Endothelial cell of umbilical vein (primary cell): Measurements from ENCODE around the gene CPA3. TPM values are rescaled to one million over a fixed set of nuclear protein-coding genes. Genes with fewer than 3 reads are reported as not detected.
A peak's percentile ranks its signal among the peaks of the same experiment; 100 is the strongest.

ENCODE experiments used
- BruUV-seq: library from RNA; stranded (reverse); fragments of 400-500 nt; replicated peaks from 2 replicates; lab custom pipeline; 2021; lab: Mats Ljungman, UMichigan
- CTCF ChIA-PET: fragments of 300-600, 350-600 bp; sonication (Branson Sonifier 250); formaldehyde crosslinking; loops from one replicate; lab custom pipeline; 2021; ENCODE audit warnings: antibody characterized with exemption, inconsistent platforms; lab: Charles Lee
- POLR2A ChIA-PET: fragments of 300-600, 350-600 bp; sonication (Branson Sonifier 250); formaldehyde crosslinking; loops from one replicate; lab custom pipeline; 2021; ENCODE audit warnings: antibody characterized with exemption, inconsistent platforms; lab: Charles Lee
- DNase-seq: peaks from one replicate; pipeline ENCODE4 v3.0.0-alpha.2; 2011; ENCODE audit warnings: low read depth, low spot score
- FAIRE-seq: peaks from 2 replicates; lab custom pipeline; 2011; peaks lifted over from hg19 to GRCh38; lab: Jason Lieb, UNC
- H2AFZ ChIP-seq: 2 replicates; pipeline ENCODE4 v1.6.0; 2012; ENCODE audit warnings: low read depth, low read length, control low read depth, inconsistent platforms
- H3K27ac ChIP-seq: 2 replicates; pipeline ENCODE4 v1.5.1; 2011; ENCODE audit warnings: low read depth, mild to moderate bottlenecking, control low read depth, low read length, moderate library complexity; ENCODE audit not compliant: insufficient read depth
- H3K27me3 ChIP-seq, 2 experiments: 2 replicates each; pipeline versions ENCODE4 v1.6.0 to v1.6.1; 2011; ENCODE audit warnings: low read length in 2 of 2, mixed read lengths in 1 of 2; ENCODE audit not compliant: control insufficient read depth in 2 of 2, insufficient read depth in 2 of 2
- H3K36me3 ChIP-seq, 2 experiments: 2 replicates in 1 of 2; 3 replicates in 1 of 2; pipeline ENCODE4 v1.5.1; 2011; ENCODE audit warnings: low read length in 2 of 2, mild to moderate bottlenecking in 1 of 2, moderate library complexity in 1 of 2; ENCODE audit not compliant: control insufficient read depth in 2 of 2, insufficient read depth in 2 of 2; ENCODE audit errors: extremely low read depth in 1 of 2
- H3K4me1 ChIP-seq: 3 replicates; pipeline ENCODE4 v1.5.1; 2011; ENCODE audit warnings: mild to moderate bottlenecking, low read length; ENCODE audit not compliant: control insufficient read depth, insufficient read depth; ENCODE audit errors: extremely low read depth
- H3K4me2 ChIP-seq: 2 replicates; pipeline ENCODE4 v1.6.1; 2011; ENCODE audit warnings: low read length, control low read depth, mixed read lengths; ENCODE audit not compliant: insufficient read depth
- H3K4me3 ChIP-seq, 3 experiments: fragments of 200-600 bp in 1 of 3; sonication (generic), shearing (Covaris generic) in 1 of 3; replicated peaks in 1 of 3; 2 replicates each; pipeline ENCODE4 v1.5.1; 2011 to 2016; ENCODE audit warnings: control low read depth in 3 of 3, low read length in 3 of 3, mild to moderate bottlenecking in 2 of 3, inconsistent platforms in 1 of 3, low read depth in 1 of 3, moderate library complexity in 1 of 3; ENCODE audit not compliant: insufficient read depth in 1 of 3
- H3K79me2 ChIP-seq: 2 replicates; pipeline ENCODE4 v1.6.0; 2012; ENCODE audit warnings: low read length, inconsistent platforms; ENCODE audit not compliant: control insufficient read depth, insufficient read depth
- H3K9ac ChIP-seq: replicated peaks from 2 replicates; pipeline ENCODE3; 2011; ENCODE audit warnings: low read length, control low read depth; ENCODE audit not compliant: insufficient read depth; ENCODE audit errors: extremely low read depth
- H3K9me1 ChIP-seq: replicated peaks from 3 replicates; pipeline ENCODE4 v1.6.0; 2011; ENCODE audit warnings: mild to moderate bottlenecking, low read length; ENCODE audit not compliant: control insufficient read depth, insufficient read depth; ENCODE audit errors: extremely low read depth
- H3K9me3 ChIP-seq: replicated peaks from 2 replicates; pipeline ENCODE4 v1.5.1; 2012; ENCODE audit warnings: low read length, inconsistent platforms; ENCODE audit not compliant: control insufficient read depth, insufficient read depth
- H4K20me1 ChIP-seq: replicated peaks from 2 replicates; pipeline ENCODE3; 2011; ENCODE audit warnings: mild to moderate bottlenecking, low read length; ENCODE audit not compliant: control insufficient read depth, insufficient read depth; ENCODE audit errors: extremely low read depth
- EZH2 ChIP-seq: IDR thresholded peaks from 2 replicates; pipeline ENCODE4 v1.6.1; 2012; ENCODE audit warnings: borderline replicate concordance, low read depth, mild to moderate bottlenecking, moderate library complexity, low read length, inconsistent platforms; ENCODE audit not compliant: severe bottlenecking
- FOS ChIP-seq: IDR thresholded peaks from 2 replicates; pipeline ENCODE4 v1.6.1; 2011; ENCODE audit warnings: mild to moderate bottlenecking, low read length, moderate library complexity, borderline replicate concordance; ENCODE audit not compliant: insufficient read depth
- GATA2 ChIP-seq: IDR thresholded peaks from 2 replicates; pipeline ENCODE4 v1.7.0; 2011; ENCODE audit warnings: low read depth, mild to moderate bottlenecking, moderate library complexity, mixed read lengths, low read length; ENCODE audit not compliant: insufficient read length, insufficient read depth
- JUN ChIP-seq: IDR thresholded peaks from 2 replicates; pipeline ENCODE4 v1.6.1; 2011; ENCODE audit warnings: borderline replicate concordance, low read depth; ENCODE audit not compliant: insufficient read length, insufficient read depth
- MYC ChIP-seq: IDR thresholded peaks from one replicate; pipeline ENCODE4 v1.6.1; 2011; ENCODE audit warnings: mild to moderate bottlenecking, low read depth, low read length
- POLR2A ChIP-seq: IDR thresholded peaks from 2 replicates; pipeline ENCODE4 v1.6.1; 2012; ENCODE audit warnings: low read depth, mild to moderate bottlenecking, control low read depth, low read length
- POLR2AphosphoS5 ChIP-seq: IDR thresholded peaks from 2 replicates; pipeline ENCODE4 v1.6.1; 2012; ENCODE audit warnings: low read depth, mild to moderate bottlenecking, control low read depth, low read length, moderate library complexity; ENCODE audit not compliant: insufficient read depth
- dilution Hi-C: fragments of 300-500 bp; cut with MboI; formaldehyde crosslinking; loops from one replicate; pipeline ENCODE4 v1.15.0; 2019; ENCODE audit warnings: low sequenced_read_pairs; ENCODE audit not compliant: extremely low pct_ligation_motif_present
- intact Hi-C: fragments of 100-400 bp; cut with micrococcal nuclease; formaldehyde crosslinking; loops from one replicate; pipeline ENCODE4 v1.10.0; 2022
- polyA plus RNA-seq, 4 experiments: library from polyadenylated mRNA; depleted of rRNA in 3 of 4; stranded (reverse) in 3 of 4; unstranded in 1 of 4; fragments of >200 nt; gene quantifications; 2 replicates each; pipeline versions ENCODE4 v1.2.1 to v1.2.3, GENCODE V29; 2011 to 2012; ENCODE audit warnings: missing spikeins in 1 of 4
- total RNA-seq: library from RNA; stranded (reverse); gene quantifications from 2 replicates; pipeline ENCODE4 v1.2.3, GENCODE V29; 2021
- TF ChIP-seq, protein P1 (sequence below): IDR thresholded peaks from 2 replicates; pipeline ENCODE4 v1.6.1; 2011; ENCODE audit not compliant: insufficient read depth, insufficient read length
- TF ChIP-seq, protein P2 (sequence below), 2 donors: IDR thresholded peaks; 1 replicate in 1 of 2; 2 replicates in 1 of 2; pipeline ENCODE4 v1.5.1; 2011; ENCODE audit warnings: low read length in 2 of 2, mild to moderate bottlenecking in 2 of 2, moderate library complexity in 2 of 2, control low read depth in 1 of 2, inconsistent platforms in 1 of 2, low read depth in 1 of 2; ENCODE audit not compliant: insufficient read depth in 1 of 2; ENCODE audit errors: extremely low read depth in 1 of 2

The CPA3 gene
- total and polyA plus RNA-seq, 2 donors (not counting 3 experiments of a cell fraction or from before 2014, with no cell fraction given): 1.7 to 6.4 TPM

DNA sequence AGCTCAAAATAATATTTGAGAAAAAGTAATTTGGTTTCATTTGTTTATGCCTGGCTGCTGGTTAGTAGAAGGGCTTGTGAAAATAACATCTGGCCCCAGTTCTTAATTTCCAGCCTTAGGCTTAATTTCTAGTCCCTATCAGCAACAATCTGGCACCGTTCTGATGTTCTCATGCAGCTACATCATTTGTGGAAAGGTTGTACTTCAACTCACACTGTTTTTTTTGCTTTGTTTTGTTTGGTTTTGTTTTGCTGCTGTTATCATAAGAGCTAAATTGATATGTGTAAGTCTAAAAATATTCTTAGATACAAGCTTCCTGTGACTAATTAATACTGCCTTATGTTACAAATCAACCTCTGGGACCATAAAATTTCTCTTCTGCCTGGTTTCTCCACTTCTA, 8.9 kb downstream of the CPA3 start:
- Histone ChIP-seq H3K27me3 (no peaks in the 10 kb centered on the region), H2AFZ (no peak overlapping the region), H4K20me1 (no peaks in the 10 kb centered on the region), H3K4me1 (peaks cover 24% of the 10 kb centered on the region), H3K79me2 (no peaks in the 10 kb centered on the region), H3K36me3 (no peaks in the 10 kb centered on the region), H3K27ac (peak overlapping the region; percentile 29), H3K4me2 (peak overlapping the region; percentile 19), H3K4me3 (no peak overlapping the region), H3K9me1 (no peaks in the 10 kb centered on the region), H3K9ac (no peak overlapping the region), H3K9me3 (no peaks in the 10 kb centered on the region)
- BruUV-seq: no TSS peak
- dilution Hi-C loops (no loop called here), intact Hi-C loops (loop anchor here (10.0 kb wide), 1 partner anchor 1539 kb away; no protein-coding TSS in a partner anchor)
- peak; percentile 63 for DNase-seq
- FAIRE-seq: peak; percentile 61
- ChIA-PET CTCF (interaction anchor here (0.6 to 1.6 kb wide), 8 partner anchors 10 to 603 kb away, joined by 3 to 9 read pairs (median 4); no protein-coding TSS in a partner anchor), POLR2A (no interaction called here)
- no peak for TF ChIP-seq MYC
- TF ChIP-seq POLR2AphosphoS5: no peak
- TF ChIP-seq, protein P1, sequence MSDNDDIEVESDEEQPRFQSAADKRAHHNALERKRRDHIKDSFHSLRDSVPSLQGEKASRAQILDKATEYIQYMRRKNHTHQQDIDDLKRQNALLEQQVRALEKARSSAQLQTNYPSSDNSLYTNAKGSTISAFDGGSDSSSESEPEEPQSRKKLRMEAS: no peak
- TF ChIP-seq POLR2A: no peak
- no peak for TF ChIP-seq FOS
- peak; percentile 50 for TF ChIP-seq JUN
- TF ChIP-seq EZH2: no peak
- TF ChIP-seq GATA2: peak; percentile 66
- TF ChIP-seq, protein P2, sequence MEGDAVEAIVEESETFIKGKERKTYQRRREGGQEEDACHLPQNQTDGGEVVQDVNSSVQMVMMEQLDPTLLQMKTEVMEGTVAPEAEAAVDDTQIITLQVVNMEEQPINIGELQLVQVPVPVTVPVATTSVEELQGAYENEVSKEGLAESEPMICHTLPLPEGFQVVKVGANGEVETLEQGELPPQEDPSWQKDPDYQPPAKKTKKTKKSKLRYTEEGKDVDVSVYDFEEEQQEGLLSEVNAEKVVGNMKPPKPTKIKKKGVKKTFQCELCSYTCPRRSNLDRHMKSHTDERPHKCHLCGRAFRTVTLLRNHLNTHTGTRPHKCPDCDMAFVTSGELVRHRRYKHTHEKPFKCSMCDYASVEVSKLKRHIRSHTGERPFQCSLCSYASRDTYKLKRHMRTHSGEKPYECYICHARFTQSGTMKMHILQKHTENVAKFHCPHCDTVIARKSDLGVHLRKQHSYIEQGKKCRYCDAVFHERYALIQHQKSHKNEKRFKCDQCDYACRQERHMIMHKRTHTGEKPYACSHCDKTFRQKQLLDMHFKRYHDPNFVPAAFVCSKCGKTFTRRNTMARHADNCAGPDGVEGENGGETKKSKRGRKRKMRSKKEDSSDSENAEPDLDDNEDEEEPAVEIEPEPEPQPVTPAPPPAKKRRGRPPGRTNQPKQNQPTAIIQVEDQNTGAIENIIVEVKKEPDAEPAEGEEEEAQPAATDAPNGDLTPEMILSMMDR (IDR thresholded peaks at IDR 0.05; ENCODE audit: extremely low read depth in 1 of 2, insufficient read depth in 1 of 2, low read depth in 1 of 2, low read length in 2 of 2): no peak
